Eye (tissue), 1 donor: ENCODE data around the gene MYL10.
"Not testable (repeated sequence)": the region's sequence is repeated elsewhere in the genome, so short reads cannot be mapped to it uniquely, and the experiment has no call there.

ENCODE experiments used
- DNase-seq: peaks from one replicate; pipeline ENCODE4 v3.0.0-alpha.2; 2015

The MYL10 gene

GRCh38 chr7:101617451-101618206, 11.5 kb downstream of the MYL10 start:
- DNase-seq: no peak

GRCh38 chr7:101615446-101615845, 13.7 kb downstream of the MYL10 start:
- DNase-seq: no peak

GRCh38 chr7:101614939-101615302, 14.2 kb downstream of the MYL10 start:
- DNase-seq: no peak

- DNase-seq: no peak
Measured at GRCh38 chr7:101614098-101614938, 14.8 kb downstream of the MYL10 start.

- DNase-seq: no peak
Measured at GRCh38 chr7:101612885-101613515, 16.1 kb downstream of the MYL10 start.

GRCh38 chr7:101608772-101609713, 20.1 kb downstream of the MYL10 start:
- DNase-seq: no peak

GRCh38 chr7:101606498-101606923, 22.6 kb downstream of the MYL10 start:
- no peak for DNase-seq

GRCh38 chr7:101605611-101606497, 23.2 kb downstream of the MYL10 start:
- DNase-seq: no peak

GRCh38 chr7:101604934-101605332, 24.2 kb downstream of the MYL10 start:
- not testable (repeated sequence) for DNase-seq

GRCh38 chr7:101604331-101604933, 24.7 kb downstream of the MYL10 start:
- DNase-seq: no peak

GRCh38 chr7:101602484-101603241, 26.4 kb downstream of the MYL10 start:
- peak; percentile 95 for DNase-seq

- no peak for DNase-seq
Measured at GRCh38 chr7:101602082-101602481, 27.0 kb downstream of the MYL10 start.

GRCh38 chr7:101599787-101600186, 29.3 kb downstream of the MYL10 start:
- no peak for DNase-seq

- DNase-seq: no peak
Measured at GRCh38 chr7:101598986-101599771, 29.9 kb downstream of the MYL10 start.

- peak; percentile 49 for DNase-seq
Measured at GRCh38 chr7:101598422-101598985, 30.6 kb downstream of the MYL10 start.

- DNase-seq: no peak
Measured at GRCh38 chr7:101597941-101598340, 31.2 kb downstream of the MYL10 start.

- DNase-seq: no peak
Measured at GRCh38 chr7:101596898-101597297, 32.2 kb downstream of the MYL10 start.

GRCh38 chr7:101595766-101596537, 33.1 kb downstream of the MYL10 start:
- no peak for DNase-seq
